Measurements from ENCODE around the gene SLC16A9. TPM values are rescaled to one million over a fixed set of nuclear protein-coding genes. Genes with fewer than 3 reads are reported as not detected.
A peak's percentile ranks its signal among the peaks of the same experiment; 100 is the strongest.

Gene SLC16A9
- total RNA-seq, 4 donors from 2014 or later: 0.44 to 2.3 (median 1.3) TPM

GRCh38 chr10:59711871-59712494, 2.3 kb upstream of the SLC16A9 start:
- Histone ChIP-seq H3K9me3 (no peaks in the 10 kb centered on the region), H3K27me3 (peaks cover 0 to 9% of the 10 kb centered on the region in 2 donors), H3K36me3 (no peaks in the 10 kb centered on the region), H3K27ac (no peak overlapping the region), H3K4me1 (peaks cover 0 to 20% (median 9%) of the 10 kb centered on the region in 4 donors), H3K4me3 (no peak overlapping the region)
- 47 to 65% methylated on average over 3 of the region's 3 CpGs for WGBS, 2 donors
- TF ChIP-seq POLR2A (IDR thresholded peaks at IDR 0.05): no peak
- TF ChIP-seq EP300 (IDR thresholded peaks at IDR 0.05): no peak
- TF ChIP-seq CTCF (IDR thresholded peaks at IDR 0.05): no peak
- DNase-seq (ENCODE audit: low spot score in 2 of 2): no peak

- Histone ChIP-seq H3K4me3 (peak overlapping the region; percentile 55 to 76 (median 63)), H3K9me3 (no peaks in the 10 kb centered on the region), H3K36me3 (no peaks in the 10 kb centered on the region), H3K27ac (peak overlapping the region in 3 of 4 donors; percentile 44 to 74 (median 45)), H3K4me1 (peaks cover 0 to 20% (median 9%) of the 10 kb centered on the region in 4 donors), H3K27me3 (peaks cover 0 to 9% of the 10 kb centered on the region in 2 donors)
- 0% methylated on average over 21 to 34 of the region's 42 CpGs for WGBS, 2 donors
- DNase-seq (ENCODE audit: low spot score in 2 of 2): no peak
- no peak for TF ChIP-seq CTCF (IDR thresholded peaks at IDR 0.05)
Measured at GRCh38 chr10:59708816-59709394, 745 bp downstream of the SLC16A9 start.

GRCh38 chr10:59706851-59707797, 2.5 kb downstream of the SLC16A9 start:
- WGBS, 2 donors: 95 to 96% methylated on average over 8 of the region's 8 CpGs
- TF ChIP-seq POLR2A (IDR thresholded peaks at IDR 0.05) (no peak), EP300 (IDR thresholded peaks at IDR 0.05) (no peak), CTCF (IDR thresholded peaks at IDR 0.05) (no peak)
- H3K4me3 ChIP-seq: no peak overlapping the region

GRCh38 chr10:59705931-59706330, 3.7 kb downstream of the SLC16A9 start:
- Histone ChIP-seq H3K27ac (no peak overlapping the region), H3K27me3 (peaks cover 0 to 9% of the 10 kb centered on the region in 2 donors), H3K4me1 (peaks cover 0 to 15% (median 9%) of the 10 kb centered on the region in 4 donors), H3K36me3 (no peaks in the 10 kb centered on the region), H3K9me3 (no peaks in the 10 kb centered on the region), H3K4me3 (no peak overlapping the region)
- no peak for TF ChIP-seq CTCF (IDR thresholded peaks at IDR 0.05)
- no peak for TF ChIP-seq EP300 (IDR thresholded peaks at IDR 0.05)
- no peak for TF ChIP-seq POLR2A (IDR thresholded peaks at IDR 0.05)
- DNase-seq (ENCODE audit: low spot score in 2 of 2): no peak

More at GRCh38 chr10:59706851-59707797, 2.5 kb downstream of the SLC16A9 start:
- H3K27ac ChIP-seq: no peak overlapping the region
- H3K36me3 ChIP-seq: no peaks in the 10 kb centered on the region
- peaks cover 0 to 19% (median 9%) of the 10 kb centered on the region in 4 donors for H3K4me1 ChIP-seq
- H3K27me3 ChIP-seq: peaks cover 0 to 9% of the 10 kb centered on the region in 2 donors
- H3K9me3 ChIP-seq: no peaks in the 10 kb centered on the region
- DNase-seq (ENCODE audit: low spot score in 2 of 2): no peak
